M059J (cell line): ENCODE data around the gene PRKD2. TPM values are rescaled to one million over a fixed set of nuclear protein-coding genes. Genes with fewer than 3 reads are reported as not detected.
"Not testable (repeated sequence)": the region's sequence is repeated elsewhere in the genome, so short reads cannot be mapped to it uniquely, and the experiment has no call there.

Source experiments
- DNase-seq: peaks from one replicate; pipeline ENCODE4 v3.0.0-alpha.2; 2012; ENCODE audit warnings: low read depth
- total RNA-seq: library from RNA; depleted of rRNA; stranded (reverse); fragments of >200 nt; shearing (Covaris generic); gene quantifications from 2 replicates; pipeline ENCODE4 v1.2.3, GENCODE V29; 2014; rRNA removed

Gene PRKD2
- total RNA-seq, 1 experiment from 2014 or later = 38.7 TPM

- no peak for DNase-seq
These were observed 83.8 kb downstream of the PRKD2 start for GRCh38 chr19:46633130-46633529.

- DNase-seq = no peak
These were observed 85.4 kb downstream of the PRKD2 start for GRCh38 chr19:46631481-46631880.

- DNase-seq = no peak
These were observed 86.2 kb downstream of the PRKD2 start for GRCh38 chr19:46630586-46631205.

- no peak for DNase-seq
These were observed 87.3 kb downstream of the PRKD2 start for GRCh38 chr19:46629546-46630025.

GRCh38 chr19:46628970-46629369 is 87.9 kb downstream of the PRKD2 start:
- not testable (repeated sequence) for DNase-seq

- no peak for DNase-seq
These were observed 90.5 kb downstream of the PRKD2 start for GRCh38 chr19:46626446-46626845.

GRCh38 chr19:46625731-46626130 is 91.2 kb downstream of the PRKD2 start:
- no peak for DNase-seq

GRCh38 chr19:46624958-46625661 is 91.8 kb downstream of the PRKD2 start, which contains the start of gene PTGIR:
TSS of gene PTGIR (minus strand) at chr19:46625089. CDS start at chr19:46624225, 864 bp downstream.
- DNase-seq = peak; percentile 49

Other genes starting within 250 kb of the PRKD2 start
- gene PNMA8A, start 245.6 kb downstream of the PRKD2 start, total RNA-seq = 3.1 and 5.0 TPM in 2 replicates
- 0.07 TPM in 1 of 2 replicates, not detected in the other for gene PNMA8B, start 221.2 kb downstream of the PRKD2 start, total RNA-seq
- 197 and 314 TPM in 2 replicates for gene CALM3, start 115.8 kb downstream of the PRKD2 start, total RNA-seq
- 0.17 TPM in 1 of 2 replicates, not detected in the other for gene PTGIR, start 92.0 kb downstream of the PRKD2 start, total RNA-seq
- not detected in 2 replicates for gene GNG8, start 80.9 kb downstream of the PRKD2 start, total RNA-seq
- gene DACT3, start 55.9 kb downstream of the PRKD2 start, total RNA-seq = 0.52 and 1.4 TPM in 2 replicates
- 13.1 and 28.4 TPM in 2 replicates for gene FKRP, start 28.9 kb upstream of the PRKD2 start, total RNA-seq
- gene STRN4, start 29.3 kb upstream of the PRKD2 start, total RNA-seq = 44.7 and 78.1 TPM in 2 replicates
- gene SLC1A5, start 71.5 kb upstream of the PRKD2 start, total RNA-seq = 89.0 and 173 TPM in 2 replicates
- 365 and 428 TPM in 2 replicates for gene AP2S1, start 133.7 kb upstream of the PRKD2 start, total RNA-seq
- gene ARHGAP35, start 143.9 kb upstream of the PRKD2 start, total RNA-seq = 18.7 and 43.2 TPM in 2 replicates